Kidney capillary endothelial cell (primary cell): ENCODE data around the gene MYADM.
"Not testable (repeated sequence)": the region's sequence is repeated elsewhere in the genome, so short reads cannot be mapped to it uniquely, and the experiment has no call there.

Experiments used
- DNase-seq: peaks from one replicate; pipeline ENCODE4 v3.0.0-alpha.2; 2018; ENCODE audit warnings: low spot score

The MYADM gene

GRCh38 chr19:53868892-53869804 is 1.5 kb downstream of the MYADM start:
- DNase-seq: peak; percentile 86

- not testable (repeated sequence) for DNase-seq
Measured at GRCh38 chr19:53869805-53870484, 2.3 kb downstream of the MYADM start.

- DNase-seq: no peak
Measured at GRCh38 chr19:53870485-53870844, 2.8 kb downstream of the MYADM start.

GRCh38 chr19:53871454-53871853 is 3.8 kb downstream of the MYADM start:
- DNase-seq: no peak

- no peak for DNase-seq
Measured at GRCh38 chr19:53872762-53873161, 5.1 kb downstream of the MYADM start.

- no peak for DNase-seq
Measured at GRCh38 chr19:53873773-53874605, 6.3 kb downstream of the MYADM start.

- no peak for DNase-seq
Measured at GRCh38 chr19:53874606-53874990, 6.9 kb downstream of the MYADM start.

- DNase-seq: no peak
Measured at GRCh38 chr19:53875602-53876325, 8.1 kb downstream of the MYADM start.

GRCh38 chr19:53876651-53877224 is 9.1 kb downstream of the MYADM start:
- DNase-seq: no peak

GRCh38 chr19:53877361-53877766 is 9.7 kb downstream of the MYADM start:
- DNase-seq: no peak

GRCh38 chr19:53878776-53879139 is 11.1 kb downstream of the MYADM start:
- no peak for DNase-seq

- DNase-seq: peak; percentile 81
Measured at GRCh38 chr19:53879140-53880081, 11.7 kb downstream of the MYADM start.

- no peak for DNase-seq
Measured at GRCh38 chr19:53880711-53881481, 13.2 kb downstream of the MYADM start.

GRCh38 chr19:53881482-53882390 is 14.1 kb downstream of the MYADM start, which contains the start of gene PRKCG:
Gene PRKCG (plus strand): TSS chr19:53882197. CDS start chr19:53882495, 298 bp downstream.
- DNase-seq: no peak

GRCh38 chr19:53882391-53883050 is 14.8 kb downstream of the MYADM start:
- DNase-seq: no peak

GRCh38 chr19:53883231-53883661 is 15.6 kb downstream of the MYADM start:
- DNase-seq: no peak

- no peak for DNase-seq
Measured at GRCh38 chr19:53883741-53884140, 16.1 kb downstream of the MYADM start.

- DNase-seq: no peak
Measured at GRCh38 chr19:53884256-53884655, 16.6 kb downstream of the MYADM start.
